ENCODE results near the gene OR7G2. TPM values are rescaled to one million over a fixed set of nuclear protein-coding genes. Genes with fewer than 3 reads are reported as not detected.
"Not testable (repeated sequence)": the region's sequence is repeated elsewhere in the genome, so short reads cannot be mapped to it uniquely, and the experiment has no call there.

The OR7G2 gene
- total RNA-seq, 1 donor from 2014 or later, result not detected

GRCh38 chr19:9076901-9077300, 30.4 kb downstream of the OR7G2 start:
- intact Hi-C loops (cut with DNase I), result loop anchor here (10.0 kb wide), 1 partner anchor 422 kb away; no protein-coding TSS in a partner anchor
- H3K9me3 ChIP-seq, result no peaks in the 10 kb centered on the region
- H3K27me3 ChIP-seq, result no peaks in the 10 kb centered on the region
- no peak for DNase-seq (ENCODE audit: extremely low spot score in 2 of 2)
- no peak overlapping the region for H3K4me3 ChIP-seq
- peaks cover 12% of the 10 kb centered on the region for H3K4me1 ChIP-seq
- H3K27ac ChIP-seq, result no peak overlapping the region
- no peaks in the 10 kb centered on the region for H3K36me3 ChIP-seq
- no peak for TF ChIP-seq POLR2A (IDR thresholded peaks at IDR 0.05)
- TF ChIP-seq POLR2AphosphoS5 (IDR thresholded peaks at IDR 0.05; ENCODE audit: insufficient read depth in 1 of 2, low read depth in 1 of 2), result no peak
- TF ChIP-seq CTCF (IDR thresholded peaks at IDR 0.05), result no peak

DNA sequence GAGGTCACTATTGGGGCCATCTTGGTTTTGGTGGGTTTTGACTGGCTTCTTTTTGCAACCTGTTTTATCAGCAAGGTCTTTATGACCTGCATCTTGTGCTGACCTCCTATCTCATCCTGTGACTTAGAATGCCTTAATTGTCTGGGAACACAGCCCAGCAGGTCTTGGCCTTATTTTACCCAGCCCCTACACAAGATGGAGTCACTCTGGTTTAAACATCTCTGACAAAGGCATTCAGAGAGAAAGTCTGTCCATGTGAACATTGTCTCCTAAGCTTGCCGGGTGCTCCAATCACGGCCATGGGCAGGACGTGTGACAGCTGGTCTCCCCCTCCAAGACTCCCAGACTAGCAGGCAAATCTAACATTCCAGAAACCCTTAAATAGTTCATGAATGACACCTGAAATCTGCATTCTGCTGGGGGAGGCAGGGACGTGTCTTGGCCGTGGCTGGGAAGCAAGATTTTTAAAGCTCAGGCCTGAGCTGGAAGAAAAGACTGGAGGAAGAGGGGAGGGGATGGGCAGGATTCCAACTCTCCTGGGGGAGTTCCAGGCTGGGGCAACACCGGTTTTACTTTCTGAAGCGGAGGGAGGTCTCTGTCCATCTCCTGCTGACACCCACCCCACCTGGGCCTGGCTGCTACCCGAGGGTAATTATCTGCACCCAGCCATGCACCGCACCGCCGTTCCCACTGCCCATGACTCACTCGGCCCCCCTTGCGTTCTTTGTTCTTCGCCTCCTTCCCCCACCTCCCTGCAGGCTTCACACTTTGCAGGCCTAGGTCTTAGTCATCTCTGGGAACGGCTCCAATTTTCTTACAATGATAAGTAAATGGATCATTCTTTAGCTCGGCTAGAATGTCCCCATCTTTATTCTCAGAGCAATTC, 32.0 kb downstream of the OR7G2 start:
- Histone ChIP-seq H3K36me3 (no peaks in the 10 kb centered on the region), H3K9me3 (no peaks in the 10 kb centered on the region), H3K4me3 (no peak overlapping the region), H3K4me1 (peaks cover 12% of the 10 kb centered on the region), H3K27ac (no peak overlapping the region), H3K27me3 (no peaks in the 10 kb centered on the region)
- intact Hi-C loops (cut with DNase I), result loop anchor here (10.0 kb wide), 1 partner anchor 421 kb away; no protein-coding TSS in a partner anchor
- TF ChIP-seq POLR2AphosphoS5 (IDR thresholded peaks at IDR 0.05; ENCODE audit: insufficient read depth in 1 of 2, low read depth in 1 of 2) (peak in 1 of 2 donors; percentile 18), POLR2A (IDR thresholded peaks at IDR 0.05) (no peak)
- no peak for DNase-seq (ENCODE audit: extremely low spot score in 2 of 2)

GRCh38 chr19:9073806-9074205, 33.5 kb downstream of the OR7G2 start:
- Histone ChIP-seq H3K9me3 (no peaks in the 10 kb centered on the region), H3K27me3 (no peaks in the 10 kb centered on the region), H3K27ac (no peak overlapping the region), H3K36me3 (no peaks in the 10 kb centered on the region), H3K4me3 (no peak overlapping the region), H3K4me1 (peaks cover 12% of the 10 kb centered on the region)
- DNase-seq (ENCODE audit: extremely low spot score in 2 of 2), result no peak
- intact Hi-C loops (cut with DNase I), result loop anchor here (10.0 kb wide), 1 partner anchor 419 kb away; no protein-coding TSS in a partner anchor
- TF ChIP-seq CTCF (IDR thresholded peaks at IDR 0.05), result no peak
- TF ChIP-seq POLR2A (IDR thresholded peaks at IDR 0.05), result no peak
- no peak for TF ChIP-seq POLR2AphosphoS5 (IDR thresholded peaks at IDR 0.05; ENCODE audit: insufficient read depth in 1 of 2, low read depth in 1 of 2)

DNA sequence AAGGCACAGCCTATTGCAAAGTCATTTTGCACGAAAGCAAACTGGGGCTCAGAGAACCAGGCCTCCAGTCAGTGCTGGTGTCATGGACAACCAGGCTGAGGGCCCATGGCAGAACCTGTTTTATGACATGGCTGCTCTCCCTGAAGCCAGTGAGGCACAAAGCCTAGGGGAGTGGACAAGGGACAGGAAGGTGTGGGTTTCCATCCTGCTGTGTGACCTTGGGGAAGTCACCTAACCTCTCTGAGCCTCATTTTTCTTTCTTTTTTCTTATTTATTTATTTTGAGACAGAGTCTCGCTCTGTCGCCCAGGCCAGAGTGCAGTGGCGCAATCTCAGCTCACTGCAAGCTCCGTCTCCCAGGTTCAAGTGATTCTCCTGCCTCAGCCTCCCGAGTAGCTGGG, 35.6 kb downstream of the OR7G2 start:
- intact Hi-C loops (cut with DNase I), result loop anchor here (10.0 kb wide), 1 partner anchor 417 kb away; no protein-coding TSS in a partner anchor
- DNase-seq (ENCODE audit: extremely low spot score in 2 of 2); H3K27me3 ChIP-seq; H3K9me3 ChIP-seq; H3K36me3 ChIP-seq; H3K27ac ChIP-seq; H3K4me3 ChIP-seq: not testable (repeated sequence)
- H3K4me1 ChIP-seq, result peaks cover 12% of the 10 kb centered on the region

- H3K27me3 ChIP-seq, result no peaks in the 10 kb centered on the region
- TF ChIP-seq POLR2AphosphoS5 (IDR thresholded peaks at IDR 0.05; ENCODE audit: insufficient read depth in 1 of 2, low read depth in 1 of 2) (no peak), POLR2A (IDR thresholded peaks at IDR 0.05) (no peak), CTCF (IDR thresholded peaks at IDR 0.05) (no peak)
- no peaks in the 10 kb centered on the region for H3K36me3 ChIP-seq
- intact Hi-C loops (cut with DNase I), result loop anchor here (10.0 kb wide), 1 partner anchor 415 kb away; no protein-coding TSS in a partner anchor
- no peak for DNase-seq (ENCODE audit: extremely low spot score in 2 of 2)
- no peaks in the 10 kb centered on the region for H3K9me3 ChIP-seq
- peaks cover 4% of the 10 kb centered on the region for H3K4me1 ChIP-seq
- no peak overlapping the region for H3K4me3 ChIP-seq
- H3K27ac ChIP-seq, result no peak overlapping the region
Measured at GRCh38 chr19:9070066-9070465, 37.2 kb downstream of the OR7G2 start.
